Breast epithelium (tissue), 4 donors: Measurements from ENCODE around the gene UFD1. TPM values are rescaled to one million over a fixed set of nuclear protein-coding genes. Genes with fewer than 3 reads are reported as not detected.

ENCODE experiments used
- DNase-seq, 2 donors: peaks; one replicate each; pipeline ENCODE4 v3.0.0-alpha.2; 2019; ENCODE audit warnings: low spot score in 2 of 2
- H3K27ac ChIP-seq, 2 donors: fragments of 200-600 bp; sonication (generic) in 1 of 2; one replicate each; pipeline ENCODE4 v1.5.1; 2016 to 2019; ENCODE audit warnings: mild to moderate bottlenecking in 1 of 2
- H3K27me3 ChIP-seq, 2 donors: fragments of 200-600 bp; sonication (generic) in 1 of 2; one replicate each; pipeline versions ENCODE4 v1.5.1 to v1.6.0; 2017 to 2019; ENCODE audit warnings: control low read depth in 1 of 2, mild to moderate bottlenecking in 1 of 2
- H3K36me3 ChIP-seq: fragments of 200-600 bp; one replicate; pipeline ENCODE4 v1.5.1; 2019
- H3K4me1 ChIP-seq, 2 donors: fragments of 200-600 bp; sonication (generic); one replicate each; pipeline ENCODE4 v1.5.1; 2016 to 2019; ENCODE audit warnings: control low read depth in 1 of 2
- H3K4me3 ChIP-seq, 3 donors: fragments of 200-600 bp; sonication (generic); 1 replicate in 2 of 3; 2 replicates in 1 of 3; pipeline ENCODE4 v1.5.1; 2016 to 2019; ENCODE audit warnings: mild to moderate bottlenecking in 3 of 3, moderate library complexity in 2 of 3
- H3K9me3 ChIP-seq, 2 donors: fragments of 200-600 bp; sonication (generic) in 1 of 2; one replicate each; pipeline ENCODE4 v1.5.1; 2016 to 2019; ENCODE audit warnings: control low read depth in 1 of 2
- CTCF ChIP-seq, 3 donors: fragments of 450-650 bp; IDR thresholded peaks; one replicate each; pipeline ENCODE4 v1.5.1; 2016 to 2017; ENCODE audit warnings: antibody characterized with exemption in 3 of 3, mild to moderate bottlenecking in 3 of 3, moderate library complexity in 3 of 3
- POLR2A ChIP-seq: fragments of 450-650 bp; IDR thresholded peaks from one replicate; pipeline ENCODE4 v1.6.1; 2016; ENCODE audit warnings: antibody characterized with exemption, mild to moderate bottlenecking, moderate library complexity
- POLR2AphosphoS5 ChIP-seq, 3 donors: sonication (generic); formaldehyde crosslinking; IDR thresholded peaks; one replicate each; pipeline ENCODE4 v1.6.1; 2017; ENCODE audit warnings: antibody characterized with exemption in 3 of 3
- intact Hi-C: fragments of 100-400 bp; cut with DNase I; formaldehyde crosslinking; loops from one replicate; pipeline ENCODE4 v1.15.1; 2023; ENCODE audit warnings: low total_unique reads
- total RNA-seq, 3 donors: library from RNA; depleted of rRNA; stranded (reverse); fragments of >200 nt; gene quantifications; one replicate each; pipeline ENCODE4 v1.1.0, GENCODE V29; 2016

UFD1 gene
- total RNA-seq, 3 donors from 2014 or later: 30.8 to 51.0 (median 31.8) TPM

- TF ChIP-seq POLR2AphosphoS5 (IDR thresholded peaks at IDR 0.05): no peak
- no peak for TF ChIP-seq CTCF (IDR thresholded peaks at IDR 0.05)
- TF ChIP-seq POLR2A: no peak
- no peaks in the 10 kb centered on the region for H3K36me3 ChIP-seq
- intact Hi-C loops: no loop called here
- no peak for DNase-seq
- H3K27ac ChIP-seq: no peak overlapping the region
- H3K4me1 ChIP-seq: no peaks in the 10 kb centered on the region
- H3K4me3 ChIP-seq: no peak overlapping the region
- H3K27me3 ChIP-seq: no peaks in the 10 kb centered on the region
- H3K9me3 ChIP-seq: no peaks in the 10 kb centered on the region
Measured at GRCh38 chr22:19497245-19497644, 18.3 kb upstream of the UFD1 start.

- H3K4me1 ChIP-seq: no peaks in the 10 kb centered on the region
- H3K27me3 ChIP-seq: no peaks in the 10 kb centered on the region
- no peak for DNase-seq
- no peaks in the 10 kb centered on the region for H3K36me3 ChIP-seq
- H3K27ac ChIP-seq: no peak overlapping the region
- TF ChIP-seq POLR2A (no peak), CTCF (IDR thresholded peaks at IDR 0.05) (no peak), POLR2AphosphoS5 (IDR thresholded peaks at IDR 0.05) (no peak)
- intact Hi-C loops: loop anchor here (1.0 kb wide), 1 partner anchor 10 kb away; no protein-coding TSS in a partner anchor
- no peak overlapping the region for H3K4me3 ChIP-seq
- no peaks in the 10 kb centered on the region for H3K9me3 ChIP-seq
Measured at GRCh38 chr22:19496324-19496630, 17.3 kb upstream of the UFD1 start.

- no peak for DNase-seq
- Histone ChIP-seq H3K9me3 (no peaks in the 10 kb centered on the region), H3K36me3 (no peaks in the 10 kb centered on the region), H3K4me3 (no peak overlapping the region), H3K4me1 (no peaks in the 10 kb centered on the region), H3K27me3 (no peaks in the 10 kb centered on the region), H3K27ac (no peak overlapping the region)
- intact Hi-C loops: loop anchor here (1.0 kb wide), 1 partner anchor 11 kb away; no protein-coding TSS in a partner anchor
- TF ChIP-seq POLR2AphosphoS5 (IDR thresholded peaks at IDR 0.05) (no peak), CTCF (IDR thresholded peaks at IDR 0.05) (no peak), POLR2A (no peak)
Measured at GRCh38 chr22:19495562-19496323, 16.8 kb upstream of the UFD1 start.

- TF ChIP-seq CTCF (IDR thresholded peaks at IDR 0.05) (no peak), POLR2A (no peak), POLR2AphosphoS5 (IDR thresholded peaks at IDR 0.05) (no peak)
- H3K4me1 ChIP-seq: no peaks in the 10 kb centered on the region
- H3K27me3 ChIP-seq: no peaks in the 10 kb centered on the region
- intact Hi-C loops: no loop called here
- H3K4me3 ChIP-seq: no peak overlapping the region
- H3K9me3 ChIP-seq: no peaks in the 10 kb centered on the region
- DNase-seq: no peak
- no peak overlapping the region for H3K27ac ChIP-seq
- no peaks in the 10 kb centered on the region for H3K36me3 ChIP-seq
Measured at GRCh38 chr22:19494676-19495173, 15.7 kb upstream of the UFD1 start.

GRCh38 chr22:19494001-19494560, 15.1 kb upstream of the UFD1 start:
- TF ChIP-seq CTCF (IDR thresholded peaks at IDR 0.05) (no peak), POLR2A (no peak), POLR2AphosphoS5 (IDR thresholded peaks at IDR 0.05) (no peak)
- H3K27ac ChIP-seq: no peak overlapping the region
- intact Hi-C loops: no loop called here
- no peaks in the 10 kb centered on the region for H3K9me3 ChIP-seq
- no peak overlapping the region for H3K4me3 ChIP-seq
- H3K27me3 ChIP-seq: no peaks in the 10 kb centered on the region
- H3K36me3 ChIP-seq: no peaks in the 10 kb centered on the region
- no peak for DNase-seq
- no peaks in the 10 kb centered on the region for H3K4me1 ChIP-seq
